Heart left ventricle (tissue), 16 donors: Measurements from ENCODE around the gene FTHL17. TPM values are rescaled to one million over a fixed set of nuclear protein-coding genes. Genes with fewer than 3 reads are reported as not detected.

Experiments
- ATAC-seq, 4 donors: fragments of 200-7000 bp; cut with Tn5 transposase; one replicate each; pipeline ENCODE4 v1.9.1; 2020 to 2022; ENCODE audit warnings: moderate library complexity in 4 of 4, mild to moderate bottlenecking in 3 of 4, moderate number of reproducible peaks in 1 of 4
- DNase-seq, 5 donors: peaks; one replicate each; pipeline ENCODE4 v3.0.0-alpha.2; 2020
- H3K27ac ChIP-seq, 12 donors: fragments of 200-600 bp; sonication (generic) in 4 of 12; one replicate each; pipeline versions ENCODE4 v1.5.0 to v1.8.0; 2016 to 2022; ENCODE audit warnings: mild to moderate bottlenecking in 2 of 12
- H3K27me3 ChIP-seq, 9 donors: fragments of 200-600 bp; sonication (generic) in 2 of 9; one replicate each; pipeline versions ENCODE4 v1.5.1 to v1.8.0; 2016 to 2022; ENCODE audit warnings: mild to moderate bottlenecking in 3 of 9
- H3K36me3 ChIP-seq, 9 donors: fragments of 200-600 bp; sonication (generic) in 2 of 9; one replicate each; pipeline versions ENCODE4 v1.5.0 to v1.8.0; 2018 to 2022; ENCODE audit warnings: mild to moderate bottlenecking in 2 of 9
- H3K4me1 ChIP-seq, 12 donors: fragments of 200-600 bp; sonication (generic) in 4 of 12; one replicate each; pipeline versions ENCODE4 v1.5.0 to v1.8.0; 2016 to 2022; ENCODE audit warnings: mild to moderate bottlenecking in 3 of 12
- H3K4me3 ChIP-seq, 12 donors: fragments of 200-600 bp; sonication (generic) in 4 of 12; one replicate each; pipeline versions ENCODE4 v1.5.0 to v1.8.0; 2017 to 2022; ENCODE audit warnings: mild to moderate bottlenecking in 9 of 12, moderate library complexity in 4 of 12
- H3K9me3 ChIP-seq, 12 donors: fragments of 200-600 bp; sonication (generic) in 4 of 12; one replicate each; pipeline versions ENCODE4 v1.5.0 to v1.8.0; 2016 to 2022; ENCODE audit warnings: mild to moderate bottlenecking in 1 of 12
- POLR2A ChIP-seq, 2 donors: fragments of 450-650 bp; IDR thresholded peaks; one replicate each; pipeline ENCODE4 v1.6.1; 2017; ENCODE audit warnings: antibody characterized with exemption in 2 of 2, mild to moderate bottlenecking in 2 of 2, moderate library complexity in 2 of 2
- WGBS, 4 donors: extraction: QIAGEN DNeasy Blood & Tissue Kit in 2 of 4; methylation state at CpG; one replicate each; pipeline versions ENCODE4 v1.1.5 to v1.1.7; 2013 to 2018; 5-methylcytosine and 5-hydroxymethylcytosine counted together
- intact Hi-C, 10 donors: fragments of 100-400 bp; cut with DNase I; formaldehyde crosslinking; loops; one replicate each; pipeline versions ENCODE4 v1.11.1 to v1.14.2; 2022
- polyA plus RNA-seq, 2 donors: library from polyadenylated mRNA; stranded (reverse); fragments of 200-250 nt; gene quantifications; one replicate each; pipeline ENCODE4 v1.2.3, GENCODE V29; 2013
- total RNA-seq, 9 donors: library from RNA; depleted of rRNA in 2 of 9; stranded (reverse); fragments of >200 nt in 2 of 9; fragmentation: NEBNext Ultra II Directional in 3 of 9; extraction: Animal tissue kit (Norgen Biotek cat#: 25700) in 3 of 9; gene quantifications; one replicate each; pipeline versions ENCODE4 v1.1.0 to v1.2.4, GENCODE V29; 2016 to 2023
- TF ChIP-seq, protein P1 (sequence below), 12 donors: fragments of 200-600 bp; sonication (generic) in 4 of 12; IDR thresholded peaks; one replicate each; pipeline versions ENCODE4 v1.5.0 to v1.8.0; 2018 to 2022; ENCODE audit warnings: antibody characterized with exemption in 12 of 12, mild to moderate bottlenecking in 5 of 12
- donor health status: ischemic (EF 13 %, LVEDD 7.1; RV severe dilation, severe dysfunction).
- donor health status: healthy with polysubstance abuse.
- donor health status: DM: no; HTN: yes; CAD: no.
- donor health status: DM: no; HTN: no; CAD: no.
- donor health status: ischemic (EF 25% LVEDD 6.9; RV normal size, moderate dysfunction).
- donor health status: ischemic (EF 25% LVEDD 5.7; RV mildly dilated, moderate dysfunction).
- donor health status: healthy.
- donor health status: DM: yes; HTN: yes; CAD: no.
- donor health status: ischemic (EF 35%, LVEDD 5.7; RV mildly dilated, moderate dysfunction).
- donor health status: nonischemic (EF 11% LVEDD 7.7; RV severe dilation, severe dysfunction).
- donor health status: DM: yes; HTN: yes; CAD: no.
- donor health status: PGD.
- donor health status: ischemic (EF 29% LVEDD 5.4; RV normal size, mild dysfunction).
- donor health status: nonischemic (EF 23%, LVEDD 6.1; RV moderate dilation, normal function).

FTHL17 gene
- total and polyA plus RNA-seq, 11 donors: not detected

DNA sequence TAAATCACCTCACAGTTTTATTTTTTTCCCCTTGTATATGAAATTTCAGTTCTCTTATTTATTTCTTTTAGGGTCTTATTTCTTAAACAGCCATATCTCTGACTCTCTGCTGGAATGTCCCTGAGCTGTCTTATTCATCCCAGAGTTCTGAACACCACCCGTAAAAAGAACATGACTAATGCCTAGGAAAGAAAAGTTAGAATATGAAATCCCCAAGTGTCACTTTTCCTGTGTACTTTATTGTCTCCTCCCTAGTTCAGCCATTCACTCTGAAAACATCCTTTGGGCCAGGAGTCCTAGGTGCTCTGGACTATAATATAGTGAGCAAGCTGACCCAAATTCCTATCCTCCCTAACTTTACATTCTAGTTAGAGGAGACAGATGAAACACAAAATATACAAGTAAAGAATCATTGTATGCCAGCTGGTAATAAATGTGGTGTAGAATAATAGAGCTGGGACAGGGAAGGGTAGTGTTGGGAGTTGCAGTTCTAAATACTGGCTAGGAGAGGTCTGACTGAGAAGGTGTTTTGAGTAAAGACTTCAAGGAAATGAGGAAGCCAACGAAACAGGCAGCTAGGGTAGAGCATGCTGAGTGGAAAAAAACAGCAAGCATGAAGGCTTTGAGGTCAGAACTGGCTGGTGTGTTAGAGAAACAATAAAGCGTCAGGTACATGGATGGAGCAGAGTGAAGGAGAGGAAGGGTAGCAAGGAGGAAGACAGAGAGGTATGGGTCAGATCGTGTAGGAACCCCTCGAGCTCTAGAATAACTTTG lies 40.6 kb upstream of the FTHL17 start:
- H3K4me3 ChIP-seq: no peak overlapping the region
- intact Hi-C loops: no loop called here
- peaks cover 0 to 2% (median 0%) of the 10 kb centered on the region in 12 donors for H3K9me3 ChIP-seq
- ATAC-seq: no peak
- WGBS, 4 donors: 64 to 86% (median 75%) methylated on average over 5 of the region's 5 CpGs
- no peak overlapping the region for H3K27ac ChIP-seq
- no peak for TF ChIP-seq POLR2A (IDR thresholded peaks at IDR 0.05)
- TF ChIP-seq, protein P1, sequence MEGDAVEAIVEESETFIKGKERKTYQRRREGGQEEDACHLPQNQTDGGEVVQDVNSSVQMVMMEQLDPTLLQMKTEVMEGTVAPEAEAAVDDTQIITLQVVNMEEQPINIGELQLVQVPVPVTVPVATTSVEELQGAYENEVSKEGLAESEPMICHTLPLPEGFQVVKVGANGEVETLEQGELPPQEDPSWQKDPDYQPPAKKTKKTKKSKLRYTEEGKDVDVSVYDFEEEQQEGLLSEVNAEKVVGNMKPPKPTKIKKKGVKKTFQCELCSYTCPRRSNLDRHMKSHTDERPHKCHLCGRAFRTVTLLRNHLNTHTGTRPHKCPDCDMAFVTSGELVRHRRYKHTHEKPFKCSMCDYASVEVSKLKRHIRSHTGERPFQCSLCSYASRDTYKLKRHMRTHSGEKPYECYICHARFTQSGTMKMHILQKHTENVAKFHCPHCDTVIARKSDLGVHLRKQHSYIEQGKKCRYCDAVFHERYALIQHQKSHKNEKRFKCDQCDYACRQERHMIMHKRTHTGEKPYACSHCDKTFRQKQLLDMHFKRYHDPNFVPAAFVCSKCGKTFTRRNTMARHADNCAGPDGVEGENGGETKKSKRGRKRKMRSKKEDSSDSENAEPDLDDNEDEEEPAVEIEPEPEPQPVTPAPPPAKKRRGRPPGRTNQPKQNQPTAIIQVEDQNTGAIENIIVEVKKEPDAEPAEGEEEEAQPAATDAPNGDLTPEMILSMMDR (IDR thresholded peaks at IDR 0.05): no peak
- no peak for DNase-seq
- no peaks in the 10 kb centered on the region for H3K36me3 ChIP-seq
- H3K4me1 ChIP-seq: peaks cover 0 to 4% (median 0%) of the 10 kb centered on the region in 12 donors
- no peaks in the 10 kb centered on the region for H3K27me3 ChIP-seq

DNA sequence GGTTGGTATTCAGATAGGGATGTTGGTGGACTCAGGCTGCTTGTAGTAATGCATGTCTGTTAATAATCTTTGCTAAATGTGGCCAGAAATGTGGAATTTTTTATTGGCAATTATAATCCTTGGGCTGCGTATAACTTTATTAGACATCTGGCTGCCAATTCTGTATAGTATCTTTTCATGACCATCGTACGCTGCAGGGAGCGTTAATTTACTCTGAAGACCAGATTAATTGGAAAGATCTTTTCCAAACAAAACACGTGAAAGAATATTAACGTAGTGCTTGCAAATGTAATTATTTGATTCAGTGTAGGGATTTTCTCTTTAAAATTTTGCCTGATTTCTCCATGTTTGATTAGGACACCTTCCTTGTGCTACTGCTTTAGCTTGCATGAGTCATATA lies 38.8 kb upstream of the FTHL17 start:
- Histone ChIP-seq H3K4me3 (no peak overlapping the region), H3K4me1 (peaks cover 0 to 4% (median 0%) of the 10 kb centered on the region in 12 donors), H3K27me3 (no peaks in the 10 kb centered on the region), H3K27ac (no peak overlapping the region), H3K36me3 (no peaks in the 10 kb centered on the region), H3K9me3 (peaks cover 0 to 2% (median 0%) of the 10 kb centered on the region in 12 donors)
- DNase-seq: no peak
- TF ChIP-seq POLR2A (IDR thresholded peaks at IDR 0.05): no peak
- TF ChIP-seq, protein P1 (IDR thresholded peaks at IDR 0.05): no peak
- intact Hi-C loops: no loop called here
- no peak for ATAC-seq
- WGBS, 4 donors: 94 to 95% (median 94%) methylated on average over 6 of the region's 6 CpGs

DNA sequence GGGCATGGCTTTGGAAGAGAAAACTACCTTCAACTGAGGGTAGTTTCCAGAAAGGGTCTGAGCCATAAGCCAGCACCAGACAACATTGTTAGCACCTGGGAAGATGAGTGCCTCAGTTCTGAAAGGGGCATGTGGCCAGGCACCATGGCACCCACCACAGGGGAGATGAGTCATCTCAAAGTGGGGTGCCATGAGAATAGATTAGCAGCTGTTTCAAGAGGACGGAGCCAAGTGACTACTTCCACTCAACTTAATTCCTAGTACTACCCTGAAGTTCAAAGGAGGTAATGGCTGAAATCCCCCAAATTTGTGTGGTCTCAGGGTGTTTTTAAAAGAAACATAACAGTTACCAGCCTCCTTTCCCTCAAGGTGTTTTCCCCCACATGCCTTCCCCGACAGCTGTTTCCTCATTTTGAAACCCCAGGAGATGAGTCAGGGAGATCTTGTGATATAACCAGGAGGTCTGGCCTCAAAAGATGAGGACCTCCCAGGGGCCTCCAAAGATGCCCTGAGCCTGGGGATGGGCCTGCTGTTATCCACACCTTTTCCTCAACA lies 27.8 kb upstream of the FTHL17 start:
- DNase-seq: no peak
- H3K36me3 ChIP-seq: no peaks in the 10 kb centered on the region
- H3K4me1 ChIP-seq: peaks cover 0 to 5% (median 0%) of the 10 kb centered on the region in 12 donors
- 62 to 79% (median 67%) methylated on average over 2 of the region's 2 CpGs for WGBS, 4 donors
- no peak for ATAC-seq
- intact Hi-C loops: no loop called here
- no peak overlapping the region for H3K4me3 ChIP-seq
- H3K27ac ChIP-seq: peak overlapping the region in 1 of 12 donors; percentile 26
- H3K9me3 ChIP-seq: no peaks in the 10 kb centered on the region
- peaks cover 0 to 4% (median 0%) of the 10 kb centered on the region in 9 donors for H3K27me3 ChIP-seq
- TF ChIP-seq, protein P1 (IDR thresholded peaks at IDR 0.05): no peak
- no peak for TF ChIP-seq POLR2A (IDR thresholded peaks at IDR 0.05)

GRCh38 chrX:31098079-31098478 lies 26.2 kb upstream of the FTHL17 start:
- TF ChIP-seq POLR2A (IDR thresholded peaks at IDR 0.05): no peak
- TF ChIP-seq, protein P1 (IDR thresholded peaks at IDR 0.05): no peak
- 50 to 61% (median 56%) methylated on average over 3 of the region's 3 CpGs for WGBS, 4 donors
- Histone ChIP-seq H3K4me1 (peaks cover 0 to 5% (median 0%) of the 10 kb centered on the region in 12 donors), H3K36me3 (no peaks in the 10 kb centered on the region), H3K27me3 (no peaks in the 10 kb centered on the region), H3K4me3 (no peak overlapping the region), H3K9me3 (no peaks in the 10 kb centered on the region), H3K27ac (peak overlapping the region in 2 of 12 donors; percentile 57 to 60)
- intact Hi-C loops: no loop called here
- DNase-seq (no peak), ATAC-seq (peak in 1 of 4 donors; percentile 37)
